ENCODE results near the gene KIAA1191.

KIAA1191 gene

GRCh38 chr5:176394881-176395675, 33.5 kb upstream of the KIAA1191 start:
- no peak overlapping the region for H3K4me3 ChIP-seq (ENCODE audit: low read depth, low read length)
- TF ChIP-seq CTCF (IDR thresholded peaks at IDR 0.05; ENCODE audit: insufficient read depth, low read depth, low read length, missing control alignments) = no peak
- no peak for DNase-seq (ENCODE audit: low read depth)

GRCh38 chr5:176394096-176394495, 32.5 kb upstream of the KIAA1191 start:
- no peak overlapping the region for H3K4me3 ChIP-seq (ENCODE audit: low read depth, low read length)
- no peak for DNase-seq (ENCODE audit: low read depth)
- no peak for TF ChIP-seq CTCF (IDR thresholded peaks at IDR 0.05; ENCODE audit: insufficient read depth, low read depth, low read length, missing control alignments)

- no peak for DNase-seq (ENCODE audit: low read depth)
- H3K4me3 ChIP-seq (ENCODE audit: low read depth, low read length) = no peak overlapping the region
- no peak for TF ChIP-seq CTCF (IDR thresholded peaks at IDR 0.05; ENCODE audit: insufficient read depth, low read depth, low read length, missing control alignments)
Observed at GRCh38 chr5:176392526-176392925, 31.0 kb upstream of the KIAA1191 start.

- no peak for DNase-seq (ENCODE audit: low read depth)
- H3K4me3 ChIP-seq (ENCODE audit: low read depth, low read length) = no peak overlapping the region
- no peak for TF ChIP-seq CTCF (IDR thresholded peaks at IDR 0.05; ENCODE audit: insufficient read depth, low read depth, low read length, missing control alignments)
Observed at GRCh38 chr5:176391999-176392398, 30.4 kb upstream of the KIAA1191 start.

GRCh38 chr5:176391479-176391878, 29.9 kb upstream of the KIAA1191 start:
- no peak overlapping the region for H3K4me3 ChIP-seq (ENCODE audit: low read depth, low read length)
- DNase-seq (ENCODE audit: low read depth) = no peak
- TF ChIP-seq CTCF (IDR thresholded peaks at IDR 0.05; ENCODE audit: insufficient read depth, low read depth, low read length, missing control alignments) = no peak

- DNase-seq (ENCODE audit: low read depth) = no peak
- no peak for TF ChIP-seq CTCF (IDR thresholded peaks at IDR 0.05; ENCODE audit: insufficient read depth, low read depth, low read length, missing control alignments)
- H3K4me3 ChIP-seq (ENCODE audit: low read depth, low read length) = peak overlapping the region; percentile 76
Observed at GRCh38 chr5:176389135-176390123, 27.9 kb upstream of the KIAA1191 start.
